ENCODE results near the gene ATP8B4. TPM values are rescaled to one million over a fixed set of nuclear protein-coding genes. Genes with fewer than 3 reads are reported as not detected.

Gene ATP8B4
- total RNA-seq, 6 experiments from 2014 or later, result 0.31 to 1.6 (median 0.91) TPM

- no peaks in the 10 kb centered on the region; the same call in 1 of the 2 replicates for H3K27me3 Mint-ChIP-seq (ENCODE audit: insufficient read depth)
- peaks cover 78% of the 10 kb centered on the region for H3K4me1 Mint-ChIP-seq (ENCODE audit: low read depth)
- H3K4me3 Mint-ChIP-seq, result no peak overlapping the region
- H3K36me3 Mint-ChIP-seq (ENCODE audit: low read depth), result peaks cover 6% of the 10 kb centered on the region
- no peak for DNase-seq
- peaks cover 7% of the 10 kb centered on the region; the same call in 1 of the 2 replicates for H3K9me3 Mint-ChIP-seq
- H3K27ac Mint-ChIP-seq, result peak overlapping the region; percentile 44
- no peak for TF ChIP-seq CTCF (IDR thresholded peaks at IDR 0.05)
Measured at GRCh38 chr15:50053055-50053856, 65.8 kb downstream of the ATP8B4 start.

- Mint-ChIP-seq H3K27ac (peak overlapping the region; percentile 78), H3K4me3 (no peak overlapping the region), H3K27me3 (ENCODE audit: insufficient read depth) (no peaks in the 10 kb centered on the region; the same call in 1 of the 2 replicates), H3K4me1 (ENCODE audit: low read depth) (peaks cover 83% of the 10 kb centered on the region), H3K9me3 (peaks cover 7% of the 10 kb centered on the region; the same call in 1 of the 2 replicates), H3K36me3 (ENCODE audit: low read depth) (peaks cover 6% of the 10 kb centered on the region)
- TF ChIP-seq CTCF (IDR thresholded peaks at IDR 0.05), result peak; percentile 86
- DNase-seq, result peak; percentile 87
Measured at GRCh38 chr15:50051811-50052419, 67.1 kb downstream of the ATP8B4 start.

- Mint-ChIP-seq H3K27ac (peak overlapping the region; percentile 78), H3K27me3 (ENCODE audit: insufficient read depth) (no peaks in the 10 kb centered on the region; the same call in 1 of the 2 replicates), H3K4me3 (no peak overlapping the region), H3K9me3 (peaks cover 7% of the 10 kb centered on the region; the same call in 1 of the 2 replicates), H3K36me3 (ENCODE audit: low read depth) (peaks cover 10% of the 10 kb centered on the region), H3K4me1 (ENCODE audit: low read depth) (peaks cover 88% of the 10 kb centered on the region)
- TF ChIP-seq CTCF (IDR thresholded peaks at IDR 0.05), result no peak
- no peak for DNase-seq
Measured at GRCh38 chr15:50050986-50051743, 67.9 kb downstream of the ATP8B4 start.

- Mint-ChIP-seq H3K4me3 (no peak overlapping the region), H3K9me3 (peaks cover 7% of the 10 kb centered on the region; the same call in 1 of the 2 replicates), H3K27ac (peak overlapping the region; percentile 42), H3K27me3 (ENCODE audit: insufficient read depth) (no peaks in the 10 kb centered on the region; the same call in 1 of the 2 replicates), H3K36me3 (ENCODE audit: low read depth) (peaks cover 14% of the 10 kb centered on the region), H3K4me1 (ENCODE audit: low read depth) (peaks cover 76% of the 10 kb centered on the region)
- peak; percentile 62 for DNase-seq
- TF ChIP-seq CTCF (IDR thresholded peaks at IDR 0.05), result no peak
Measured at GRCh38 chr15:50049871-50050270, 69.2 kb downstream of the ATP8B4 start.

- Mint-ChIP-seq H3K27me3 (ENCODE audit: insufficient read depth) (no peaks in the 10 kb centered on the region), H3K27ac (no peak overlapping the region), H3K9me3 (peaks cover 13% of the 10 kb centered on the region), H3K4me3 (no peak overlapping the region), H3K4me1 (ENCODE audit: low read depth) (peaks cover 50% of the 10 kb centered on the region), H3K36me3 (ENCODE audit: low read depth) (peaks cover 26% of the 10 kb centered on the region)
- DNase-seq, result peak; percentile 28
- TF ChIP-seq CTCF (IDR thresholded peaks at IDR 0.05), result no peak
Measured at GRCh38 chr15:50046867-50047266, 72.2 kb downstream of the ATP8B4 start.

Measured in HFFc6 (cell line).